B cell (primary cell): ENCODE measurements around the gene APLP2. TPM values are rescaled to one million over a fixed set of nuclear protein-coding genes. Genes with fewer than 3 reads are reported as not detected.
"Not testable (repeated sequence)": the region's sequence is repeated elsewhere in the genome, so short reads cannot be mapped to it uniquely, and the experiment has no call there.

Experiments
- ATAC-seq: fragments of 200-7000 bp; cut with Tn5 transposase; one replicate; pipeline ENCODE4 v1.10.0; 2021; ENCODE audit warnings: low read depth, mild to moderate bottlenecking, moderate number of reproducible peaks, moderate library complexity
- CTCF ChIA-PET: fragments of 350-600 bp; sonication (Branson Sonifier 250); formaldehyde crosslinking; loops from one replicate; lab custom pipeline; 2021; ENCODE audit warnings: antibody characterized with exemption, inconsistent platforms; lab: Charles Lee
- POLR2A ChIA-PET: fragments of 350-600 bp; sonication (Branson Sonifier 250); formaldehyde crosslinking; loops from one replicate; lab custom pipeline; 2021; ENCODE audit warnings: antibody characterized with exemption; lab: Charles Lee
- DNase-seq: peaks from one replicate; pipeline ENCODE4 v3.0.0; 2013
- H2AFZ ChIP-seq: 2 replicates; pipeline ENCODE4 v1.6.1; 2012; ENCODE audit warnings: mild to moderate bottlenecking, low read depth, low read length; ENCODE audit not compliant: insufficient read depth, poor library complexity, severe bottlenecking
- H3K27ac ChIP-seq, 2 donors: 1 replicate in 1 of 2; 2 replicates in 1 of 2; pipeline ENCODE4 v1.5.1; 2012 to 2013; ENCODE audit warnings: low read length in 2 of 2, mild to moderate bottlenecking in 2 of 2, moderate library complexity in 1 of 2
- H3K27me3 ChIP-seq, 4 experiments: fragments of 200-600 bp in 1 of 4; sonication (generic) in 1 of 4; replicated peaks in 1 of 4; 1 replicate in 2 of 4; 2 replicates in 2 of 4; pipeline versions ENCODE4 v1.6.1 to v1.7.0; 2013 to 2016; ENCODE audit warnings: low read length in 3 of 4, mild to moderate bottlenecking in 2 of 4, mixed read lengths in 1 of 4, moderate library complexity in 1 of 4; ENCODE audit not compliant: insufficient read depth in 4 of 4, control insufficient read depth in 3 of 4; ENCODE audit errors: control extremely low read depth in 1 of 4
- H3K36me3 ChIP-seq, 2 experiments: replicated peaks in 1 of 2; 1 replicate in 1 of 2; 2 replicates in 1 of 2; pipeline versions ENCODE4 v1.6.1 to v1.7.1; 2013; ENCODE audit warnings: low read length in 1 of 2; ENCODE audit not compliant: insufficient read depth in 2 of 2, control insufficient read depth in 1 of 2; ENCODE audit errors: control extremely low read depth in 1 of 2, extremely low read depth in 1 of 2
- H3K4me1 ChIP-seq, 2 donors: fragments of 200-600 bp in 1 of 2; sonication (generic) in 1 of 2; 1 replicate in 1 of 2; 2 replicates in 1 of 2; pipeline versions ENCODE4 v1.5.1 to v1.6.1; 2013 to 2017; ENCODE audit warnings: low read length in 2 of 2; ENCODE audit not compliant: control insufficient read depth in 2 of 2, insufficient read depth in 2 of 2
- H3K4me2 ChIP-seq: replicated peaks from 2 replicates; pipeline ENCODE3; 2012; ENCODE audit warnings: mild to moderate bottlenecking, low read depth, low read length; ENCODE audit not compliant: poor library complexity, severe bottlenecking
- H3K4me3 ChIP-seq, 5 experiments: fragments of 200-600 bp in 1 of 5; sonication (generic) in 1 of 5; 1 replicate in 3 of 5; 2 replicates in 2 of 5; pipeline versions ENCODE4 v1.5.1 to v1.7.0; 2011 to 2016; ENCODE audit warnings: low read length in 4 of 5, mild to moderate bottlenecking in 4 of 5, low read depth in 2 of 5, control low read depth in 1 of 5, moderate library complexity in 1 of 5; ENCODE audit not compliant: insufficient read depth in 1 of 5; ENCODE audit errors: control extremely low read depth in 1 of 5, extremely low read depth in 1 of 5
- H3K79me2 ChIP-seq: fragments of 200-600 bp; sonication (generic); one replicate; pipeline ENCODE4 v1.6.0; 2016; ENCODE audit warnings: low read length; ENCODE audit not compliant: control insufficient read depth, insufficient read depth
- H3K9ac ChIP-seq: fragments of 200-600 bp; sonication (generic); 2 replicates; pipeline ENCODE4 v1.6.1; 2017; ENCODE audit warnings: mild to moderate bottlenecking, low read length, moderate library complexity
- H3K9me3 ChIP-seq, 3 donors: one replicate each; pipeline versions ENCODE4 v1.6.1 to v1.7.1; 2013; ENCODE audit warnings: low read length in 2 of 3; ENCODE audit not compliant: control insufficient read depth in 2 of 3, insufficient read depth in 1 of 3; ENCODE audit errors: control extremely low read depth in 1 of 3
- H4K20me1 ChIP-seq: 2 replicates; pipeline ENCODE4 v1.6.0; 2012; ENCODE audit warnings: mild to moderate bottlenecking, low read length; ENCODE audit not compliant: insufficient read depth, control insufficient read depth, poor library complexity, severe bottlenecking
- H3K27ac Mint-ChIP-seq: one replicate; pipeline ENCODE4 v1.8.0; 2021; ENCODE audit warnings: mixed read lengths
- H3K27me3 Mint-ChIP-seq: one replicate; pipeline ENCODE4 v1.8.0; 2021; ENCODE audit warnings: mixed read lengths
- H3K4me1 Mint-ChIP-seq: one replicate; pipeline ENCODE4 v1.8.0; 2021; ENCODE audit warnings: mixed read lengths
- H3K4me3 Mint-ChIP-seq: one replicate; pipeline ENCODE4 v1.8.0; 2021; ENCODE audit warnings: mixed read lengths
- H3K9me3 Mint-ChIP-seq: one replicate; pipeline ENCODE4 v1.8.0; 2022; ENCODE audit warnings: mixed read lengths; ENCODE audit not compliant: insufficient read depth
- CTCF ChIP-seq: fragments of 200-600 bp; IDR thresholded peaks from one replicate; pipeline ENCODE4 v1.8.0; 2022; ENCODE audit warnings: antibody characterized with exemption, mild to moderate bottlenecking
- EZH2 ChIP-seq: IDR thresholded peaks from 2 replicates; pipeline ENCODE4 v1.6.1; 2012; ENCODE audit warnings: borderline replicate concordance, low read depth, mild to moderate bottlenecking, moderate library complexity, low read length; ENCODE audit not compliant: insufficient read depth, poor library complexity, severe bottlenecking
- WGBS: methylation state at CpG from one replicate; pipeline ENCODE4 v1.1.5; 2013; ENCODE audit warnings: missing lambda C conversion rate; ENCODE audit not compliant: insufficient coverage; 5-methylcytosine and 5-hydroxymethylcytosine counted together
- intact Hi-C: fragments of 100-400 bp; cut with micrococcal nuclease; formaldehyde crosslinking; loops from one replicate; pipeline ENCODE4 v1.10.0; 2022
- polyA plus RNA-seq: library from polyadenylated mRNA; depleted of rRNA; stranded (reverse); fragments of >200 nt; gene quantifications from 2 replicates; pipeline ENCODE4 v1.2.3, GENCODE V29; 2012
- total RNA-seq, 2 donors: library from RNA; stranded (reverse); fragments of 120-200 nt in 1 of 2; gene quantifications; 1 replicate in 1 of 2; 2 replicates in 1 of 2; pipeline versions ENCODE4 v1.2.3 to v1.2.4, GENCODE V29; 2013 to 2022

The APLP2 gene
- total and polyA plus RNA-seq, 2 donors (not counting 1 experiment from before 2014, with no cell fraction given) = 84.2 to 102 TPM

- Histone ChIP-seq H2AFZ (no peak overlapping the region), H3K4me2 (no peak overlapping the region), H3K27me3 (no peaks in the 10 kb centered on the region), H3K9ac (no peak overlapping the region), H4K20me1 (no peaks in the 10 kb centered on the region), H3K79me2 (no peaks in the 10 kb centered on the region), H3K4me1 (no peaks in the 10 kb centered on the region), H3K36me3 (peaks cover 0 to 54% of the 10 kb centered on the region in 2 experiments), H3K27ac (no peak overlapping the region), H3K4me3 (no peak overlapping the region), H3K9me3 (peaks cover 0 to 3% (median 0%) of the 10 kb centered on the region in 3 donors)
- ATAC-seq (no peak), DNase-seq (no peak)
- no peaks in the 10 kb centered on the region for H3K9me3 Mint-ChIP-seq
- 84% methylated on average over 9 of the region's 14 CpGs for WGBS
- TF ChIP-seq CTCF (no peak), EZH2 (no peak)
- CTCF ChIA-PET = no interaction called here
- H3K27ac Mint-ChIP-seq = no peak overlapping the region
- peaks cover 2% of the 10 kb centered on the region for H3K4me1 Mint-ChIP-seq
- H3K27me3 Mint-ChIP-seq = no peaks in the 10 kb centered on the region
- POLR2A ChIA-PET = no interaction called here
- intact Hi-C loops = no loop called here
- H3K4me3 Mint-ChIP-seq = no peak overlapping the region
These were observed 122.2 kb downstream of the APLP2 start for GRCh38 chr11:130191896-130192295.

- TF ChIP-seq EZH2 (no peak), CTCF (no peak)
- Histone ChIP-seq H3K27me3 (no peaks in the 10 kb centered on the region), H3K9ac (no peak overlapping the region), H3K79me2 (no peaks in the 10 kb centered on the region), H3K27ac (no peak overlapping the region), H3K4me1 (no peaks in the 10 kb centered on the region), H3K4me2 (no peak overlapping the region), H3K4me3 (no peak overlapping the region), H3K9me3 (peaks cover 0 to 3% (median 0%) of the 10 kb centered on the region in 3 donors), H3K36me3 (peaks cover 1 to 61% of the 10 kb centered on the region in 2 experiments), H2AFZ (no peak overlapping the region), H4K20me1 (no peaks in the 10 kb centered on the region)
- ATAC-seq (no peak), DNase-seq (no peak)
- no peaks in the 10 kb centered on the region for H3K27me3 Mint-ChIP-seq
- ChIA-PET POLR2A (no interaction called here), CTCF (no interaction called here)
- no peaks in the 10 kb centered on the region for H3K9me3 Mint-ChIP-seq
- H3K4me1 Mint-ChIP-seq = peaks cover 2% of the 10 kb centered on the region
- intact Hi-C loops = no loop called here
- H3K27ac Mint-ChIP-seq = no peak overlapping the region
- H3K4me3 Mint-ChIP-seq = no peak overlapping the region
- WGBS = 96% methylated on average over 3 of the region's 4 CpGs
These were observed 123.2 kb downstream of the APLP2 start for GRCh38 chr11:130192845-130193267.

GRCh38 chr11:130193551-130193950, 123.9 kb downstream of the APLP2 start:
- ATAC-seq, H3K27ac Mint-ChIP-seq, H3K4me1 Mint-ChIP-seq, H2AFZ ChIP-seq, H3K4me3 ChIP-seq, H3K27me3 Mint-ChIP-seq, POLR2A ChIA-PET, H3K27me3 ChIP-seq, H3K27ac ChIP-seq, H3K9me3 Mint-ChIP-seq, H3K4me2 ChIP-seq, H3K79me2 ChIP-seq, H3K9me3 ChIP-seq, DNase-seq, intact Hi-C loops, H4K20me1 ChIP-seq, H3K4me1 ChIP-seq, H3K9ac ChIP-seq, H3K4me3 Mint-ChIP-seq, CTCF ChIA-PET: not testable (repeated sequence)
- peaks cover 1 to 60% of the 10 kb centered on the region in 2 experiments for H3K36me3 ChIP-seq
- WGBS = 97% methylated on average over 6 of the region's 14 CpGs
